Stimulated activated effector memory CD8-positive, alpha-beta T cell treated with anti-CD3 and anti-CD28 coated beads, Interleukin-12 subunit alpha, Interleukin-12 subunit beta, amount 100 ng/mL, for 72 hours (primary cell): ENCODE data around the gene GTSE1.

ENCODE experiments used
- ATAC-seq: fragments of 150-1000 bp; cut with Tn5 transposase; 2 replicates; pipeline ENCODE4 v1.10.0; 2021
- DNase-seq, 2 donors: peaks; one replicate each; pipeline ENCODE4 v3.0.0; 2021 to 2022; ENCODE audit warnings: low spot score in 2 of 2
- H3K27ac Mint-ChIP-seq: one replicate; pipeline ENCODE4 v1.8.0; 2022; ENCODE audit warnings: mild to moderate bottlenecking, mixed read lengths
- H3K36me3 Mint-ChIP-seq: one replicate; pipeline ENCODE4 v1.8.0; 2022; ENCODE audit warnings: mild to moderate bottlenecking, mixed read lengths
- H3K4me1 Mint-ChIP-seq: one replicate; pipeline ENCODE4 v1.8.0; 2022; ENCODE audit warnings: mixed read lengths
- H3K4me3 Mint-ChIP-seq: one replicate; pipeline ENCODE4 v1.8.0; 2022; ENCODE audit warnings: mild to moderate bottlenecking, mixed read lengths
- H3K9me3 Mint-ChIP-seq: one replicate; pipeline ENCODE4 v1.8.0; 2022; ENCODE audit warnings: mixed read lengths

Gene GTSE1

DNA sequence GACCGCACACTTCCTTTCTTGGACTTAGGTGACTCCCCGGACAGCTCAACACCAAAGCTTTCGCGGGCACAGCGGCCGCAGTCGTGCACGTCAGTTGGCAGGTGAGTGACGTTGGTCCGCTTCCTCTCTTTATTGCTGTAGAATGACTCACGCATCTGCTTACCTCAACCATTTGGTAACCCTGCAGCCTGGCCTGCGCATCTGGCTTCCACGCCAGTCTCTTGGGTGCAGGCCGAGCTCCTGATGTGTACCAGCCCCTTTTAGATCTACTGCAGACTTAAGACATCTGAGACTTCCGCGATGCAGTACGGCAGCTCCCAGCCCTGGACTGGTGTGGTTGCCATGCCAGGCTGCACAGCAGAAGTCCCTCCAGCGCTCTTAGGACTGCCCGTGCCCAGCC, 26.5 kb downstream of the GTSE1 start:
- no peaks in the 10 kb centered on the region for H3K9me3 Mint-ChIP-seq
- DNase-seq: no peak
- peaks cover 37% of the 10 kb centered on the region for H3K36me3 Mint-ChIP-seq
- no peak overlapping the region for H3K27ac Mint-ChIP-seq
- H3K4me3 Mint-ChIP-seq: no peak overlapping the region
- H3K4me1 Mint-ChIP-seq: no peaks in the 10 kb centered on the region
- ATAC-seq: no peak

- Mint-ChIP-seq H3K4me1 (no peaks in the 10 kb centered on the region), H3K36me3 (peaks cover 39% of the 10 kb centered on the region), H3K9me3 (no peaks in the 10 kb centered on the region), H3K4me3 (no peak overlapping the region), H3K27ac (no peak overlapping the region)
- no peak for DNase-seq
- ATAC-seq: no peak
Measured at GRCh38 chr22:46326066-46326680, 29.5 kb downstream of the GTSE1 start.

DNA sequence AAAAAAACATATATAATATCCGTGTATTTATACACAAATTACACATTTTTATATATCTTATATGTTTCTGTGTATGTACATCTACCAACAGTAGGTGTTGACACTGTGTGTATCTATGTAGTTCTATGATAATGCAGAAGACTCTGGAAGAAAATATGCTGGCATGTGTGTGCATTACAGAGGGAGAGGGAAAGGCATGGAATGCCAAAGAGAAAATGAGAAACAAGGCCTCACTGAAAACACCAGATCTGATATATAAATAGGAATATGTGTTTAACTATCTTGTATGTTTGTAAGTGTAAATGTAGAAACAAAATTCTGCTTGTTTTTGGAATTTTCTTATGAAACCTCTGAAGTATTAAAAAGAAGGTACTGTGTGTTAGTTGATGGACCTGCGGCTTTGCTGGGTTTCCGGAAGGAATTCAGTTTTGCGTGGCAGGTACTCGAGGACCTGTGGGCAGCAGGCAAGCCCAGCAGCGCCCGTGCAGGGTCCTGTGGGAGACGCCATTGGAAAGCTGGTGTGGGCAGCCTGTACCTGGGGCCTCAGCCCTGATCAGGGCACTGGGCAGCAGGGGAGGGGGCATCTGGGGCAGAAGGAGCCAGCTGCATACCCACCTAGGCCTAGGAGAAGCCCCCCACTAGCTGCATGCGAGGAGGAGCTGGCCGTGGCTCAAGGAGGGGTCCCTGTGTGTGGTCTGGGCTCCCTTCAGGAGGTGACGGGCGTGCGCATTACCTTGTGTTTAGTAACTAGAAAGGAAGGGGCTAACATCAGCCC, 31.2 kb downstream of the GTSE1 start:
- Mint-ChIP-seq H3K9me3 (no peaks in the 10 kb centered on the region), H3K4me3 (no peak overlapping the region), H3K27ac (no peak overlapping the region)

DNA sequence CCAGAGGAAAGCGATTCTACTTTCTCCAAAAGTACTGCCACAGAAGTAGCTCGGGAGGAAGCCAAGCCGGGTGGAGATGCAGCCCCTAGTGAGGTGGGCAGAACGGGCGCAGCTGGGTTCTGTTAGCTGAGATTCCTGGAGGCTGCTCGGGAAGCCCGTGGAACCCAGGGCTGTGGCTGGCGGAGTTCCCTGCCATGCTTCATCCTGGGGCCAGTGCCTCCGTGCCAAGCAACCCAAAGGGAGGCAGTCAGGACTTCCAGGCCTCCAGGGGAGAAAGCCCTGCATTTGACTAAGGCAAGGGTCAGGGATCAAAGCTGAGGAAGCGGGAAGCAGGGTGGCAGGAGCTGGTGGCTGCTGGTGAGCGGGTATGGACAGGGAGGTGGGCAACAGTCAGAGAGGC, 32.1 kb downstream of the GTSE1 start:
- no peak overlapping the region for H3K4me3 Mint-ChIP-seq
- H3K27ac Mint-ChIP-seq: no peak overlapping the region
- DNase-seq (no peak), ATAC-seq (no peak)
- H3K9me3 Mint-ChIP-seq: no peaks in the 10 kb centered on the region
- H3K36me3 Mint-ChIP-seq: peaks cover 45% of the 10 kb centered on the region
- no peaks in the 10 kb centered on the region for H3K4me1 Mint-ChIP-seq

More for the DNA sequence above, 31.2 kb downstream of the GTSE1 start:
- DNase-seq: no peak
- H3K4me1 Mint-ChIP-seq: no peaks in the 10 kb centered on the region
- H3K36me3 Mint-ChIP-seq: peaks cover 39% of the 10 kb centered on the region
- no peak for ATAC-seq

DNA sequence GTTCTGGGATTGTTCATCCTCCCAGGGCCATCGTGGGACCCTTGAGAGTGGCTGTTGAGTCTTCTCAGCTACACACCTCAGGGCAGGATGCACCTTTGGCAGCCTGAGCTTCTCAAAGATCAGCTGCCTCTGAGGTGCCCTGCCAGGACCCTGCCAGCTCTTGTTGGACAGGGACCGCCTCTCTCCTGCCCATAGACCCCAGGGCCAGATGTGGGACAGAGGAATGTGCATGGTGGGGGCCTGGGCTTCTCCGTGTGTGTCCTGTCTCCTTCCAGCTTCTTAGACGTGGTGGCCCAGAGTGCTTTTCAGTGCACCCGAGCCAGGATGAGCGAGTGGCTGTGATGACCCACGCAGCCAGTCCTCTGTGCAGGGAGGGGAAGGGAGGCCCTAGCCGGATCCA, 32.9 kb downstream of the GTSE1 start:
- no peak for DNase-seq
- H3K27ac Mint-ChIP-seq: no peak overlapping the region
- ATAC-seq: no peak
- H3K4me3 Mint-ChIP-seq: no peak overlapping the region
- H3K9me3 Mint-ChIP-seq: no peaks in the 10 kb centered on the region
- H3K4me1 Mint-ChIP-seq: peaks cover 5% of the 10 kb centered on the region
- peaks cover 39% of the 10 kb centered on the region for H3K36me3 Mint-ChIP-seq

GRCh38 chr22:46330426-46330825, 33.8 kb downstream of the GTSE1 start:
- H3K4me1 Mint-ChIP-seq: peaks cover 10% of the 10 kb centered on the region
- DNase-seq (no peak), ATAC-seq (no peak)
- H3K9me3 Mint-ChIP-seq: no peaks in the 10 kb centered on the region
- no peak overlapping the region for H3K4me3 Mint-ChIP-seq
- peaks cover 40% of the 10 kb centered on the region for H3K36me3 Mint-ChIP-seq
- no peak overlapping the region for H3K27ac Mint-ChIP-seq

GRCh38 chr22:46331496-46331895, 34.8 kb downstream of the GTSE1 start:
- no peak for DNase-seq
- Mint-ChIP-seq H3K4me1 (peaks cover 15% of the 10 kb centered on the region), H3K9me3 (no peaks in the 10 kb centered on the region), H3K4me3 (no peak overlapping the region), H3K27ac (no peak overlapping the region), H3K36me3 (peaks cover 44% of the 10 kb centered on the region)
- ATAC-seq: no peak

- Mint-ChIP-seq H3K4me3 (peak within 1 kb of the TSS; percentile 97), H3K27ac (peak within 1 kb of the TSS; percentile 95), H3K9me3 (no peaks in the 10 kb centered on the region), H3K4me1 (peaks cover 47% of the 10 kb centered on the region), H3K36me3 (peaks cover 65% of the 10 kb centered on the region)
- ATAC-seq: peak; percentile 91
- DNase-seq: peak; percentile 65 to 87
Measured at GRCh38 chr22:46335201-46336118, 38.8 kb downstream of the GTSE1 start, which contains the start of gene TRMU. TRMU (plus strand) TSS chr22:46335714; CDS start chr22:46335765, 51 bp downstream.

DNA sequence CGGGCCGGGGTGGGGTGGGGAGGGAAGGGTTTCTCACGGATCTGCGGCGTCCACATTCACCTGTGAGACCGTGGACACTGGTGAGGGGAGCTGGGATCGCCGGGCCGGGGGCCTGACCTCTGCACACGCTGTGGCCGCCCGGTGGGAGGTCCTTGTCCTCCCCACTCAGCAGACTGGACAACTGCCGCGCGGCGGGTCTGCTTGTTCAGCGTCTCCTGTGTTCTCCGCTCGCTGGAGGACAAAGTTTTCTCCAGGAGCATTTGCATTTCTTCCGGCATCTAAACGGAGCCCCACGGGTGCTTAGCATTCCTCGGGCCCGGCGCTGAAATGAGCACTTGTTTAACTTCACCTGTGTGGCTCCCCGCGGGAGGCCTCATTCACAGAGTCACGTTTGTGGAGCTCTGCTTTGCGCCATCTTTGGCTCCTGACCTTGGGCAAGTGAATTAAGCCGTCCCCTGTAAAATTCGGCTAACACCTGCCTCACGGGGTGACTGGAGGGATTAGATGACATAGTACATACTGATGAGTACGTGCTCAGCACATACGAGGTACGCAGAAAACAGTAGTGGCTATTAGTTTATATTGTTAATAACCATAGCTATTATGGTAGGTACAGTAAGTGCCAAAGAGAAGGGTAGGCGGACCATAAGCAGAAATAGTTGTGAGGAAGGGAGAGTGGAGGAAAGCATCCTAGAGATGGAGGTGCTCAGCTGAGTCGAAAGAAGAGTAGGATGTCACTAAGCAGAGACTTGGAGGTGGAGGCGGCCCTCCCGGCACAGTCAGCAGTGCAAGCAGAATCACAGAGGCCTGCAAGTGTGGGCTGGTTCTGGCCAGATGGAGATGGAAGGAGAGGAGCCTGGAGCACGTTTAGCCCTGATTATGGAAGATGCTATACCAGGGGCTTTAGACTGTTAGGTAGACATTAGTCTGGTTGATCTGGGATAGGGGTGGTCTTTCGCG, 39.7 kb downstream of the GTSE1 start:
- peak in 1 of 2 donors; percentile 52 for DNase-seq

GRCh38 chr22:46337870-46338269, 41.2 kb downstream of the GTSE1 start:
- Mint-ChIP-seq H3K9me3 (no peaks in the 10 kb centered on the region), H3K4me1 (peaks cover 47% of the 10 kb centered on the region), H3K4me3 (no peak overlapping the region), H3K27ac (peak overlapping the region; percentile 59), H3K36me3 (peaks cover 82% of the 10 kb centered on the region)
- ATAC-seq (no peak), DNase-seq (no peak)

More for the DNA sequence above, 39.7 kb downstream of the GTSE1 start:
- Mint-ChIP-seq H3K9me3 (no peaks in the 10 kb centered on the region), H3K4me1 (peaks cover 47% of the 10 kb centered on the region), H3K27ac (peak overlapping the region; percentile 95), H3K36me3 (peaks cover 72% of the 10 kb centered on the region), H3K4me3 (peak overlapping the region; percentile 97)
- peak; percentile 60 for ATAC-seq

- H3K27ac Mint-ChIP-seq: peak overlapping the region; percentile 59
- H3K4me3 Mint-ChIP-seq: no peak overlapping the region
- ATAC-seq: no peak
- no peak for DNase-seq
- peaks cover 84% of the 10 kb centered on the region for H3K36me3 Mint-ChIP-seq
- H3K4me1 Mint-ChIP-seq: peaks cover 47% of the 10 kb centered on the region
- H3K9me3 Mint-ChIP-seq: no peaks in the 10 kb centered on the region
Measured at GRCh38 chr22:46338636-46339035, 42.0 kb downstream of the GTSE1 start.

DNA sequence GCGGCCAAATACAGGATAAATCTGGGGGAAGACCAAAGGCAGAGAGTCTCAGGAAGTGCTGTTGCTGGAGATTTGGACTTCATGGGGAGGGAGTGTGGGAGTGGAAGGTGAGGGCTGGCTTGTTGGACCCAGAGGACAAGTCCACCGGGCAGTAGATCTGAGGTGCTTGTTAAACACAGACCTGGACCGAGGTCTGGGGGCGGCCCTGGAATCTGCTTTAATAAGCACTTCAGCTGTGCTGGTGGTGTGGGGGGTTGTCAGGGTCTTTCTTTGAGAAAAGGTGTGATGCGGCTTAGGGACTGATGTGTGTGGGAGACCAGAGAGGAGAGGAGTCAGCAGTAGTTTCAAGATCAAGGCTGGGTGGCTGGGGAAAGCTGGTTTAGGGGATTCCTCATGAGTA, 43.3 kb downstream of the GTSE1 start:
- no peaks in the 10 kb centered on the region for H3K9me3 Mint-ChIP-seq
- peaks cover 49% of the 10 kb centered on the region for H3K4me1 Mint-ChIP-seq
- DNase-seq: no peak
- no peak overlapping the region for H3K4me3 Mint-ChIP-seq
- no peak for ATAC-seq
- H3K36me3 Mint-ChIP-seq: peaks cover 93% of the 10 kb centered on the region
- no peak overlapping the region for H3K27ac Mint-ChIP-seq

DNA sequence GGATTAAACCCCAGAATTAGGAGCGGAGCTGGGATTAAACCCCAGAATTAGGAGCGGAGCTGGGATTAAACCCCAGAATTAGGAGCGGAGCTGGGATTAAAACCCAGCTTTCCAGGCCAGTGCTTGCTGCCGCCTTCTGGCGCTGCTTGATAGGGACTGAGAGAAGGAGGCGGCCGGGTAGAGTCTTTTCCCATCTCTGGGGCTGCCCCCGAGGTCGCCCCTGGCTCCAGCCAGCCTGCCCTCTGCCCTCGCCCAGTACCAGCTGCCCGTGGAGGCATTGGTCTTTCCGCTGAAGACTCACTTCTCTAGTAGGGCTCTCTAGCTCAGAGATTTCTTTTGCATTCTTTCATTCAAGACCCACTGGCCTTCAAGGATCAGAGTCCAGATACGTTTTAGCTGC, 44.0 kb downstream of the GTSE1 start:
- no peaks in the 10 kb centered on the region for H3K9me3 Mint-ChIP-seq
- H3K4me3 Mint-ChIP-seq: no peak overlapping the region
- H3K4me1 Mint-ChIP-seq: peaks cover 45% of the 10 kb centered on the region
- DNase-seq (no peak), ATAC-seq (no peak)
- H3K27ac Mint-ChIP-seq: no peak overlapping the region
- H3K36me3 Mint-ChIP-seq: peaks cover 96% of the 10 kb centered on the region

- no peak overlapping the region for H3K27ac Mint-ChIP-seq
Measured at GRCh38 chr22:46346680-46347405, 50.2 kb downstream of the GTSE1 start.

More at GRCh38 chr22:46346680-46347405, 50.2 kb downstream of the GTSE1 start:
- Mint-ChIP-seq H3K4me3 (no peak overlapping the region), H3K9me3 (no peaks in the 10 kb centered on the region), H3K4me1 (peaks cover 13% of the 10 kb centered on the region), H3K36me3 (peaks cover 100% of the 10 kb centered on the region)
- ATAC-seq (no peak), DNase-seq (no peak)
